ENCODE data around the gene OAT. TPM values are rescaled to one million over a fixed set of nuclear protein-coding genes. Genes with fewer than 3 reads are reported as not detected.
"Not testable (repeated sequence)": the region's sequence is repeated elsewhere in the genome, so short reads cannot be mapped to it uniquely, and the experiment has no call there.

OAT gene
- total RNA-seq, 1 donor = 74.1 TPM

GRCh38 chr10:124451276-124451675 is 32.6 kb upstream of the OAT start:
- H3K4me1 ChIP-seq (ENCODE audit: insufficient read depth, low read length) = peaks cover 17% of the 10 kb centered on the region
- H3K4me3 ChIP-seq (ENCODE audit: low read length) = no peak overlapping the region
- no peaks in the 10 kb centered on the region for H3K9me3 ChIP-seq (ENCODE audit: low read depth, low read length)
- peaks cover 80% of the 10 kb centered on the region for H3K27me3 ChIP-seq (ENCODE audit: insufficient read depth, low read length)

- Histone ChIP-seq H3K4me3 (ENCODE audit: low read length) (no peak overlapping the region), H3K27me3 (ENCODE audit: insufficient read depth, low read length) (peaks cover 82% of the 10 kb centered on the region), H3K9me3 (ENCODE audit: low read depth, low read length) (no peaks in the 10 kb centered on the region), H3K4me1 (ENCODE audit: insufficient read depth, low read length) (peaks cover 17% of the 10 kb centered on the region)
Observed at GRCh38 chr10:124450783-124451057, 32.0 kb upstream of the OAT start.

GRCh38 chr10:124450012-124450782 is 31.5 kb upstream of the OAT start, which contains the start of gene NKX1-2:
Gene NKX1-2, minus strand, starts transcription at chr10:124450035. Its CDS starts 92 bp downstream, at chr10:124449943.
- H3K4me3 ChIP-seq (ENCODE audit: low read length) = no peak within 1 kb of the TSS
- peaks cover 17% of the 10 kb centered on the region for H3K4me1 ChIP-seq (ENCODE audit: insufficient read depth, low read length)
- no peaks in the 10 kb centered on the region for H3K9me3 ChIP-seq (ENCODE audit: low read depth, low read length)
- peaks cover 85% of the 10 kb centered on the region for H3K27me3 ChIP-seq (ENCODE audit: insufficient read depth, low read length)

GRCh38 chr10:124449170-124450011 is 30.7 kb upstream of the OAT start:
- Histone ChIP-seq H3K27me3 (ENCODE audit: insufficient read depth, low read length) (peaks cover 88% of the 10 kb centered on the region), H3K4me1 (ENCODE audit: insufficient read depth, low read length) (peaks cover 17% of the 10 kb centered on the region), H3K9me3 (ENCODE audit: low read depth, low read length) (no peaks in the 10 kb centered on the region), H3K4me3 (ENCODE audit: low read length) (no peak overlapping the region)

- Histone ChIP-seq H3K4me1 (ENCODE audit: insufficient read depth, low read length) (peaks cover 17% of the 10 kb centered on the region), H3K4me3 (ENCODE audit: low read length) (no peak overlapping the region), H3K27me3 (ENCODE audit: insufficient read depth, low read length) (peaks cover 87% of the 10 kb centered on the region), H3K9me3 (ENCODE audit: low read depth, low read length) (no peaks in the 10 kb centered on the region)
Observed at GRCh38 chr10:124448696-124449169, 30.0 kb upstream of the OAT start.

GRCh38 chr10:124447751-124448466 is 29.2 kb upstream of the OAT start:
- Histone ChIP-seq H3K4me1 (ENCODE audit: insufficient read depth, low read length) (peaks cover 17% of the 10 kb centered on the region), H3K27me3 (ENCODE audit: insufficient read depth, low read length) (peaks cover 82% of the 10 kb centered on the region), H3K4me3 (ENCODE audit: low read length) (no peak overlapping the region), H3K9me3 (ENCODE audit: low read depth, low read length) (no peaks in the 10 kb centered on the region)

- Histone ChIP-seq H3K4me3 (ENCODE audit: low read length) (no peak overlapping the region), H3K27me3 (ENCODE audit: insufficient read depth, low read length) (peaks cover 74% of the 10 kb centered on the region), H3K9me3 (ENCODE audit: low read depth, low read length) (no peaks in the 10 kb centered on the region), H3K4me1 (ENCODE audit: insufficient read depth, low read length) (peaks cover 17% of the 10 kb centered on the region)
Observed at GRCh38 chr10:124446830-124447750, 28.4 kb upstream of the OAT start.

GRCh38 chr10:124441694-124442093 is 23.0 kb upstream of the OAT start:
- H3K4me1 ChIP-seq (ENCODE audit: insufficient read depth, low read length); H3K4me3 ChIP-seq (ENCODE audit: low read length); H3K9me3 ChIP-seq (ENCODE audit: low read depth, low read length): not testable (repeated sequence)
- H3K27me3 ChIP-seq (ENCODE audit: insufficient read depth, low read length) = peaks cover 31% of the 10 kb centered on the region

GRCh38 chr10:124436191-124436638 is 17.5 kb upstream of the OAT start:
- Histone ChIP-seq H3K4me3 (ENCODE audit: low read length) (no peak overlapping the region), H3K27me3 (ENCODE audit: insufficient read depth, low read length) (no peaks in the 10 kb centered on the region), H3K4me1 (ENCODE audit: insufficient read depth, low read length) (peaks cover 4% of the 10 kb centered on the region), H3K9me3 (ENCODE audit: low read depth, low read length) (no peaks in the 10 kb centered on the region)

GRCh38 chr10:124435683-124436082 is 17.0 kb upstream of the OAT start:
- H3K4me3 ChIP-seq (ENCODE audit: low read length); H3K27me3 ChIP-seq (ENCODE audit: insufficient read depth, low read length); H3K9me3 ChIP-seq (ENCODE audit: low read depth, low read length); H3K4me1 ChIP-seq (ENCODE audit: insufficient read depth, low read length): not testable (repeated sequence)

- H3K4me3 ChIP-seq (ENCODE audit: low read length) = no peak overlapping the region
- H3K27me3 ChIP-seq (ENCODE audit: insufficient read depth, low read length) = peaks cover 3% of the 10 kb centered on the region
- H3K9me3 ChIP-seq (ENCODE audit: low read depth, low read length) = no peaks in the 10 kb centered on the region
- peaks cover 4% of the 10 kb centered on the region for H3K4me1 ChIP-seq (ENCODE audit: insufficient read depth, low read length)
Observed at GRCh38 chr10:124433461-124433860, 14.7 kb upstream of the OAT start.

GRCh38 chr10:124430077-124430476 is 11.4 kb upstream of the OAT start:
- no peak overlapping the region for H3K4me3 ChIP-seq (ENCODE audit: low read length)
- H3K27me3 ChIP-seq (ENCODE audit: insufficient read depth, low read length) = peaks cover 7% of the 10 kb centered on the region

GRCh38 chr10:124429576-124429975 is 10.9 kb upstream of the OAT start:
- H3K27me3 ChIP-seq (ENCODE audit: insufficient read depth, low read length) = peaks cover 7% of the 10 kb centered on the region
- H3K4me3 ChIP-seq (ENCODE audit: low read length) = no peak overlapping the region
- no peaks in the 10 kb centered on the region for H3K4me1 ChIP-seq (ENCODE audit: insufficient read depth, low read length)
- no peaks in the 10 kb centered on the region for H3K9me3 ChIP-seq (ENCODE audit: low read depth, low read length)

More at GRCh38 chr10:124430077-124430476, 11.4 kb upstream of the OAT start:
- H3K4me1 ChIP-seq (ENCODE audit: insufficient read depth, low read length) = no peaks in the 10 kb centered on the region
- H3K9me3 ChIP-seq (ENCODE audit: low read depth, low read length) = no peaks in the 10 kb centered on the region

GRCh38 chr10:124428207-124428777 is 9.6 kb upstream of the OAT start:
- H3K27me3 ChIP-seq (ENCODE audit: insufficient read depth, low read length) = peaks cover 7% of the 10 kb centered on the region
- H3K4me1 ChIP-seq (ENCODE audit: insufficient read depth, low read length) = no peaks in the 10 kb centered on the region
- H3K9me3 ChIP-seq (ENCODE audit: low read depth, low read length) = no peaks in the 10 kb centered on the region
- no peak overlapping the region for H3K4me3 ChIP-seq (ENCODE audit: low read length)
